ENCODE data around the gene TMEM108.

The TMEM108 gene

GRCh38 chr3:133169331-133170068 is 131.3 kb downstream of the TMEM108 start:
- DNase-seq (ENCODE audit: insufficient read length, low spot score), result no peak
- TF ChIP-seq POLR2A (IDR thresholded peaks at IDR 0.05; ENCODE audit: low read depth, low read length), result no peak
- no peak for FAIRE-seq

- DNase-seq (ENCODE audit: insufficient read length, low spot score) (no peak), FAIRE-seq (no peak)
- no peak for TF ChIP-seq POLR2A (IDR thresholded peaks at IDR 0.05; ENCODE audit: low read depth, low read length)
Observed at GRCh38 chr3:133171831-133172230, 133.6 kb downstream of the TMEM108 start.

GRCh38 chr3:133181392-133182150 is 143.4 kb downstream of the TMEM108 start:
- TF ChIP-seq POLR2A (IDR thresholded peaks at IDR 0.05; ENCODE audit: low read depth, low read length), result no peak
- DNase-seq (ENCODE audit: insufficient read length, low spot score) (no peak), FAIRE-seq (no peak)

GRCh38 chr3:133187870-133188379 is 149.7 kb downstream of the TMEM108 start:
- no peak for DNase-seq (ENCODE audit: insufficient read length, low spot score)
- FAIRE-seq, result no peak
- TF ChIP-seq POLR2A (IDR thresholded peaks at IDR 0.05; ENCODE audit: low read depth, low read length), result no peak

- no peak for TF ChIP-seq POLR2A (IDR thresholded peaks at IDR 0.05; ENCODE audit: low read depth, low read length)
- FAIRE-seq (no peak), DNase-seq (ENCODE audit: insufficient read length, low spot score) (no peak)
Observed at GRCh38 chr3:133188996-133189395, 150.8 kb downstream of the TMEM108 start.

GRCh38 chr3:133189893-133190292 is 151.7 kb downstream of the TMEM108 start:
- DNase-seq (ENCODE audit: insufficient read length, low spot score), result no peak
- FAIRE-seq, result no peak
- TF ChIP-seq POLR2A (IDR thresholded peaks at IDR 0.05; ENCODE audit: low read depth, low read length), result no peak

- no peak for FAIRE-seq
- TF ChIP-seq POLR2A (IDR thresholded peaks at IDR 0.05; ENCODE audit: low read depth, low read length), result no peak
- DNase-seq (ENCODE audit: insufficient read length, low spot score), result no peak
Observed at GRCh38 chr3:133191818-133192217, 153.6 kb downstream of the TMEM108 start.

- DNase-seq (ENCODE audit: insufficient read length, low spot score), result no peak
- TF ChIP-seq POLR2A (IDR thresholded peaks at IDR 0.05; ENCODE audit: low read depth, low read length), result no peak
- FAIRE-seq, result no peak
Observed at GRCh38 chr3:133192363-133192945, 154.3 kb downstream of the TMEM108 start.

GRCh38 chr3:133192967-133193366 is 154.8 kb downstream of the TMEM108 start:
- TF ChIP-seq POLR2A (IDR thresholded peaks at IDR 0.05; ENCODE audit: low read depth, low read length), result no peak
- no peak for FAIRE-seq

GRCh38 chr3:133196527-133196926 is 158.3 kb downstream of the TMEM108 start:
- no peak for TF ChIP-seq POLR2A (IDR thresholded peaks at IDR 0.05; ENCODE audit: low read depth, low read length)
- no peak for FAIRE-seq
- no peak for DNase-seq (ENCODE audit: insufficient read length, low spot score)

More at GRCh38 chr3:133192967-133193366, 154.8 kb downstream of the TMEM108 start:
- no peak for DNase-seq (ENCODE audit: insufficient read length, low spot score)

- no peak for DNase-seq (ENCODE audit: insufficient read length, low spot score)
- no peak for TF ChIP-seq POLR2A (IDR thresholded peaks at IDR 0.05; ENCODE audit: low read depth, low read length)
- FAIRE-seq, result no peak
Observed at GRCh38 chr3:133197619-133198018, 159.4 kb downstream of the TMEM108 start.

GRCh38 chr3:133206921-133207320 is 168.7 kb downstream of the TMEM108 start:
- FAIRE-seq (no peak), DNase-seq (ENCODE audit: insufficient read length, low spot score) (no peak)
- no peak for TF ChIP-seq POLR2A (IDR thresholded peaks at IDR 0.05; ENCODE audit: low read depth, low read length)

- FAIRE-seq (no peak), DNase-seq (ENCODE audit: insufficient read length, low spot score) (no peak)
- TF ChIP-seq POLR2A (IDR thresholded peaks at IDR 0.05; ENCODE audit: low read depth, low read length), result no peak
Observed at GRCh38 chr3:133208184-133208583, 170.0 kb downstream of the TMEM108 start.

GRCh38 chr3:133209871-133210550 is 171.8 kb downstream of the TMEM108 start:
- FAIRE-seq (no peak), DNase-seq (ENCODE audit: insufficient read length, low spot score) (no peak)
- TF ChIP-seq POLR2A (IDR thresholded peaks at IDR 0.05; ENCODE audit: low read depth, low read length), result no peak

Measured in H54 (cell line).